Measurements from ENCODE around the gene NLGN1. TPM values are rescaled to one million over a fixed set of nuclear protein-coding genes. Genes with fewer than 3 reads are reported as not detected.

The NLGN1 gene
- total and polyA plus RNA-seq, 9 of the 15 experiments (the other 6 are each of a cell fraction or from before 2014, with no cell fraction given): under 0.01 to 0.01 TPM; not detected in 7

- TF ChIP-seq ZNF518B (CRISPR knock-in tag; IDR thresholded peaks at IDR 0.05) (no peak), ETV1 (tag; conservative IDR thresholded peaks at IDR 0.05; ENCODE audit: low read depth) (no peak), BRCA1 (IDR thresholded peaks at IDR 0.05) (no peak), BRCA1 (CRISPR knock-in tag; IDR thresholded peaks at IDR 0.05) (no peak), GATA2 (CRISPR knock-in tag; IDR thresholded peaks at IDR 0.05) (no peak), POLR2B (IDR thresholded peaks at IDR 0.05; ENCODE audit: low read depth, partially characterized antibody) (no peak), ARID2 (IDR thresholded peaks at IDR 0.05) (no peak), ZNF778 (CRISPR knock-in tag; IDR thresholded peaks at IDR 0.05) (no peak)
- TF ChIP-seq, protein P1, sequence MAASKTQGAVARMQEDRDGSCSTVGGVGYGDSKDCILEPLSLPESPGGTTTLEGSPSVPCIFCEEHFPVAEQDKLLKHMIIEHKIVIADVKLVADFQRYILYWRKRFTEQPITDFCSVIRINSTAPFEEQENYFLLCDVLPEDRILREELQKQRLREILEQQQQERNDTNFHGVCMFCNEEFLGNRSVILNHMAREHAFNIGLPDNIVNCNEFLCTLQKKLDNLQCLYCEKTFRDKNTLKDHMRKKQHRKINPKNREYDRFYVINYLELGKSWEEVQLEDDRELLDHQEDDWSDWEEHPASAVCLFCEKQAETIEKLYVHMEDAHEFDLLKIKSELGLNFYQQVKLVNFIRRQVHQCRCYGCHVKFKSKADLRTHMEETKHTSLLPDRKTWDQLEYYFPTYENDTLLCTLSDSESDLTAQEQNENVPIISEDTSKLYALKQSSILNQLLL (CRISPR knock-in tag; IDR thresholded peaks at IDR 0.05; ENCODE audit: borderline replicate concordance): no peak
- TF ChIP-seq, protein P2, sequence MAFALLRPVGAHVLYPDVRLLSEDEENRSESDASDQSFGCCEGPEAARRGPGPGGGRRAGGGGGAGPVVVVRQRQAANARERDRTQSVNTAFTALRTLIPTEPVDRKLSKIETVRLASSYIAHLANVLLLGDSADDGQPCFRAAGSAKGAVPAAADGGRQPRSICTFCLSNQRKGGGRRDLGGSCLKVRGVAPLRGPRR (CRISPR knock-in tag; IDR thresholded peaks at IDR 0.05): no peak
These were observed 927.6 kb downstream of the NLGN1 start (continued) for GRCh38 chr3:174325171-174325570.
